ENCODE results near the gene PRKG2.
"Not testable (repeated sequence)": the region's sequence is repeated elsewhere in the genome, so short reads cannot be mapped to it uniquely, and the experiment has no call there.

PRKG2 gene

GRCh38 chr4:81214881-81215868 lies at the start of gene PRKG2:
PRKG2 (minus strand) TSS chr4:81215222; CDS start chr4:81205047, 10,175 bp downstream.
- no peak for DNase-seq

GRCh38 chr4:81260443-81261101 lies 45.5 kb upstream of the PRKG2 start:
- no peak for DNase-seq

DNA sequence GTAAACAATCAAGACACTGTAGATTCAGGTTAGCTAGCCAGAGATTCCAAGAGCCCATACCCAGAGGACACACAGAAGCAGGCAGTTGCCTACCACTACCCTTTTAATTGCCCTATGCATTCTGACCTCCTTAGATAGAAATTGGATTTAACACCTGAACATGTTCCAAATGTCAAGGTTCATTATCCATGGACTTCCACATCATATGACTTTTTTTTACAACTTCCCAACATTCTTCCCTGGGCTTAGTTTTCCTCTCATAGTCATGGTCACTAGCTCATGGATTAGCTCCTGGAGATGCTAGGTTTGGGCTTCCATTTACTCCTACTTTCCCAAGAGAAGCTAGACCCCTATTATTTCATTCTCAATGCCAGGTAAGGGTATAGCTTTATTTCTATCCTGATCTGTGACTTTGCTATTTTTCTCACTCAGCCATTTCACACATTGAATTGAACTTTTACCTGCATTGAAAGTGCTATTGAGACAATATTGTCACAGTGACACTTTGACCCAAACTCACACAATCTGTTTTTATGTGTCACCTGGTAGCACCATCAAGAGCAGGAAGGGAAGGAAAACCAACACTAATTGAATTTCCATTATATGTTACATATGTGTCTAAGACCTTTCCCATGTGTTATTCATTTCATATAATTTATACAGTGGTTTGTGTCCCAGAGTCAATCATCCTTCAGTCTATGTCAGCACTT lies 44.0 kb upstream of the PRKG2 start:
- no peak for DNase-seq

GRCh38 chr4:81257816-81258215 lies 42.8 kb upstream of the PRKG2 start:
- no peak for DNase-seq

DNA sequence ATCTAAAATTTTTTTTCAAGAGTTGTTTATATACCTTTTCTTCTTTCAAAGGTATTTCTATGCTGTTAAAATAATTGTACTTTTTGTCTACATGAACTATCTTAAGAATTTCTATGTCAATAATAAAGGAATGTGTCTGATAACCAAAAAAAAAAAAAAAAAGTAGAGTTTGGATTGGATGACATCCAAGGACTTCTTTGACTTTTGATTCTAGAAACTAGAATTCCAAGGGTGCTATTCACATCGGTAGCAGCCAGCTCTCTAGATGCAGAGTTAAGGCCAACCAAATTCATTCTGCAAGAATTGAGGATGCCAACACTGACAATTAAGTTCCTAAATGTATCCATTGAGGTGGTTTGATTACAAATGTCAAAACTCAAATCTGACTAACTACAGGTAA lies 42.0 kb upstream of the PRKG2 start:
- no peak for DNase-seq

DNA sequence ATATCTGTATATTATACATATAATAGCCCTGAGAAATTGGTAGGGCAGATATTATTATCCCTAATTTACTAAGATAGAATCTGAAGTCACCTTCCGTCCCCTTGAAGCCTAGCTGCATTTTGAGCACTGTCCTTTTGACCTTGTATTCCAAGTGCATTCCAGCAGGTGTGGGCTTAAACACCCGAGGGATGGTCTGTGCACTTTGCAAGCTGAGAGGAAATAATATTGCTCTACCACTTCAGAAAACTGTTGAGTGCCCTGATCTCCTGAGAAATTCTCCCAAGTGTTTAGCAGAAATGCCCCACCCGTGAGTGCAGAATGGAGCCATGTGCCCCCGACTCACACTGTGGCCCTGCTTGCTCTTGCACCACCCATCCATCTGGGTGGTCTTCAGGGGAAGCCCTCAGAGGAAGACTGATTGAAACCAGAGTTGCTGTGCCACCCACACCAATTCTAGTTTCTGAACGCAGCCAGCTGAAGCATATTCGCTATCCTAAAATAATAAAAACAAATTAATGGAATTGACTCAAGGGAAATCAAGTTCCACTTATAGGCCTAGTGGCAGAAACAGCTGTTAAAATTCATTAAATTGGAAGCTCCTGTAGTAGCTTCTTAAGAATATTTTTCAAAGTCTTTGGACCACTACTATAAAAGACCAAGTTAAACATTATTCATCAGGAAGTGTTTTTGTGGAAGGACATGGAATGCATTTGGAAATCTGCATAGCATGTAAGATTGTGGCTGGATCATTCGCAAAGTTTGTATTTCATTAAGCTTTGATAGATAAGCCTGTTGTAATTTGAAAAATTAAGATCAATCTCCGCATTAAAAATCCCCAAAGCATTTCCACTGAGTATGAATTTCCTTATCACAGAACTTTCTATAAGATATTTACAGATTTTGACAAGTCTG lies 41.3 kb upstream of the PRKG2 start:
- DNase-seq = no peak

GRCh38 chr4:81255524-81255923 lies 40.5 kb upstream of the PRKG2 start:
- DNase-seq = no peak

DNA sequence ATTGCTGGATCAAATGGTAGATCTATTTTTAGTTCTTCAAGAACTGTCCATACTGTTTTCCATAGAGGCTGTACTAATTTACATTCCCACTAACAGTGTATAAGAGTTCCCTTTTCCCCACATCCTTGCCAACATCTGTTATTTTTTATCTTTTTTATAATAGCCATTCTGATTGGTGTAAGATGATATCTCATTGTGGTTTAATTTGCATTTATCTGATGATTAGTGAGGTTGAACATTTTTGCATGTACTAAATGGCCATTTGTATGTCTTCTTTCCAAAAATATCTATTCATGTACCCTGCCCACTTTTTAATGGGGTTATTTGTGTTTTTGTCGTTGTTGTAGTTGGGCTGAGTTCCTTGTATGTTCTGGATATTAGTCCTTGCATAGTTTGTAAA lies 35.4 kb upstream of the PRKG2 start:
- no peak for DNase-seq

- DNase-seq = no peak
These were observed 30.4 kb upstream of the PRKG2 start for GRCh38 chr4:81245218-81246009.

DNA sequence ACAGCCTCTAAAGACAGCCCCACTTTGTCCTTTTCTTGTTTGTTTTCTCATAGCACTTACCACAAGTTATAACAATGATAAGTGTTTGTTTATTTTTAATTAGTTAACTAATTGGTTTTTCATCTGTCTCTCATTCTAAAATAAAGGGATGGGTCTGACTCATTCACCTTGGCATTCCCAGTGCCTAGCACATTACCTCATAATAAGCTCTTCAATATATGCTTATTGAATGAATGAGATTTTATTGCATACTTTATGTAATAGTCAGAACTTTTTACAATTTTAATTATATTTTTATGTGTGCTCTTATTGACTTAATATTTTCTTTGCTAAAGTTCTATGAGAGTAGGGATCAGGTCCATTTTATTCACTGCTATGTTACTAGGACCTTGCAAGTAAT lies 22.8 kb upstream of the PRKG2 start:
- DNase-seq = no peak

DNA sequence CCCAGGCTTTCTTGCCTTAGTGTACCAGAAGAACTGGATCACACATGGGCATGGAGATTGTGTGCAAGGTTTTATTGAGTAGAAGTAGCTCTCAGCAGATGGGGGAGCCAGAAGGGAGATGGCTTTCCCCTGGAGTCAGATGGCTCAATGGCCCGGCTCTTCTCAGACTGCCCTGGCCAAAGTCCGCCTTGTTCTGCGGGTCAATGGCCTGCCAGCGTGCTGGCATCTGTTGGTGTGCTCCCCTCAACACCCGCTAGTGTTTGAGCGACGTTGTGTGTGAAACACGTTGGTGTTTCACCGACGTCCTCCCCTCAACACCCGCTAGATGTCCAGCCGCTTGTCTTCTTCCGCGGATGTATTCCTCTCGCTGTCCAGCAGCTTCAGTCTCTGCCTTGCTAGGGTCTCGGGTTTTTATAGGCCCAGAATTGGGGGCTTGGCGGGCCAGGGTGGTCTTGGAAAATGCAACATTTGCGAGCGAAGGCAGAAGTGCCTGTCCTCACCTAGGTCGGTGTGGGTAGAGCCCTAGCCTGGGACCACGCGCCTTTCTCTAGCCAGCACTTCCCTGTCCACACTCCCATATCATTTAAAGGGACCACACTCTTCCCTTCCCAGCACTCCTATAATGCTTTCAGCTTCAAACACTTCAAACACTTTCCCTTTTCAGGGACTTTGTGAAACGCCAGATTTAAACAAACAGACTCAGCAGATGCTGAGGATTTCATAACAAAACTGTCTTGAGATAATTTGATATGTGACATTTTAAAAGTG lies 21.1 kb upstream of the PRKG2 start:
- no peak for DNase-seq

DNA sequence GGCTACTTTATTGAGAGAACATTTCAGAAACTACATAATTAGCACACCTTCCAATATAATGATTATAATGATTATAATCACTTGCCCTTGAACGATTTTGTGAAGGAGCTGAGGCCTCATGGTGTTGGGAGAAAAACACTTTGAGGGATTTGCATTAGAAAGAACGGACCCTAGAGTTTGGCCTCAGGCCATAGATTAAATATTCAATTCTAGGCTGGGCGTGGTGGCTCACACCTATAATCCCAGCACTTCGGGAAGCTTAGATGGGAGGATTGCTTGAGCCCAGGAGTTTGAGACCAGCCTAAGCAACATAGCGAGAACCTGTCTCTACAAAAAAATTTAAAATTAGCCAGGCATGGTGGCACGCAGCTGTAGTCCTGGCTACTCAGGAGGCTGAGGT lies 12.9 kb upstream of the PRKG2 start:
- DNase-seq = no peak

DNA sequence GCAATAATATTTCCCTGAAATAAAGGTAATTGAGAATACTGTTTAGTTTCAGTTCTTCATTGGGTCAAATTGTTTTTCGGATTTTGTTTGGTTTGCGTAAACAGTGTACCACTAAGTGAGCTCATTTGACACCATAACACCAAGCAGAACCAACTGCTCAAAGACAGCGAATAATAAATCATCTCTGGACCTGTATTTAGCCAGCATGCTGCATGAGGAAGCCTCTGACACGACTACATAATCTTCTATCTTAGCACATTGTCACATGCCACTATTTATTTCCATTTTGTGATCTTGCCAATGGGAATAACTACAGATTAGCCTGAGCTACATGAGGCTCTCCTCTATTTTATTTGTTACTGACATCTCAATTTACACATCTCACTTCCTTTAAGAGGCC lies 12.1 kb upstream of the PRKG2 start:
- no peak for DNase-seq

GRCh38 chr4:81225252-81225651 lies 10.2 kb upstream of the PRKG2 start:
- no peak for DNase-seq

DNA sequence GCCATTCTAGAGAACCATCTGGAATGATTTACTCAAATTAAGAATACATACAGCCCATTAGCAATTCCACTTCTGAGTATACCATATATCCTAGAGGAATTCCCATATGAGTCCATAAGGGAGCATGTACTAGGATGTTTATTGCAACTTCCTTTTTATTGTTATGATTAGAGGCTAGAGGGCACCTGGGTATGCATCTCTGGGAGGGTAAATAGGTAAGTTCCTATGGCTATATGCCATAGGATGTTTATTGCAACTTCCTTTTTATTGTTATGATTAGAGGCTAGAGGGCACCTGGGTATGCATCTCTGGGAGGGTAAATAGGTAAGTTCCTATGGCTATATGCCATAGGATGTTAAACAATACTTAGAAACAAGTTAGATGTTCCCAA lies 7.1 kb upstream of the PRKG2 start:
- not testable (repeated sequence) for DNase-seq

GRCh38 chr4:81221303-81222081 lies 6.5 kb upstream of the PRKG2 start:
- DNase-seq = no peak

- DNase-seq = no peak
These were observed 5.2 kb upstream of the PRKG2 start for GRCh38 chr4:81220271-81220670.

GRCh38 chr4:81218206-81218605 lies 3.2 kb upstream of the PRKG2 start:
- no peak for DNase-seq

DNA sequence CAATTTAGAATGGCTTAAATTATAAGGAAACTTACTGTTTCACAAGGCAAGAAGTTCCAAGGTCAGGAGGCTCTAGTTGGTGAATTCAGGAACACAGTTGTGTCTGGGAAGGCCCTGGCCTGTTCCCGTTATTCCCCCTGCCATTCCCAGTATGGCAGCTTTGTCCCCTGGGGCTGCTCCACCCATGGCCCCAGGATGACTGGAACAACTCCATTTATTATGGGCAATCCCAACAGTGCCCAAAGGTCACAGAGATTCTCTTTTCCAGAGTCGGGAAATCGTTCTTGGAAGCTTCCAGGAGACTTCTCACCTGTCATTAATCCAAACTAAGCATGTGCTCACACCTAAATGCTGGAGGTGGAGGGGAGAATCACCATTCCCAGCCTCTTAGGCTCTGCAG lies 2.8 kb upstream of the PRKG2 start:
- no peak for DNase-seq

DNA sequence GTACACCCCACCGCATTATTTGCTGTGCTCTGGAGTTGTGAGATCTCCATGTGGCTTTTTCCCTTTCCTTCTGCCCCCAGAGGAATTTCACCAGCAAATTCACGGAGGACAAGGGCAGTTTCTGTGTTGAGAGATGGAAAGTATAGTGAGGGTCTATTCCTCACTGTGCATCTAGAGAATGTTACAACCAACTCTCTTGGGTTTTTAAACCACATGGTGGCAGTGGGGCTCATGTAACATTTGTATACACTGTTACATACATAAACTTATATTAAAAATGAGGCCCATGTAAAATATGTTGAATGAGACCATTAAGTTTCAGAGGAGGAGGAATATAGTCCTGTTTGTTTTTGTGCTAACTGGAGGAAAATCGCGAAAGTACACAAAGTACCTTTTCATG lies 909 bp upstream of the PRKG2 start:
- DNase-seq = no peak
